HCT116 (cell line): ENCODE data around the gene TTLL11. TPM values are rescaled to one million over a fixed set of nuclear protein-coding genes. Genes with fewer than 3 reads are reported as not detected.

Experiments used
- ATAC-seq: fragments of 200-7000 bp; cut with Tn5 transposase; 2 replicates; pipeline ENCODE4 v1.9.1; 2020; ENCODE audit warnings: mild to moderate bottlenecking, moderate library complexity
- BruUV-seq: library from RNA; stranded (reverse); fragments of 400-500 nt; replicated peaks from 2 replicates; lab custom pipeline; 2021; lab: Mats Ljungman, UMichigan
- CTCF ChIA-PET: fragments of 300-600 bp; sonication (Branson Sonifier 250); formaldehyde crosslinking; loops from one replicate; lab custom pipeline; 2021; ENCODE audit warnings: antibody characterized with exemption; lab: Charles Lee
- POLR2A ChIA-PET: fragments of 300-600, 350-600 bp; sonication (Branson Sonifier 250); formaldehyde crosslinking; loops from one replicate; lab custom pipeline; 2021; ENCODE audit warnings: antibody characterized with exemption; lab: Charles Lee
- RAD21 ChIA-PET, 2 experiments: fragments of 300-600 bp; sonication (Branson Sonifier 250); formaldehyde crosslinking; loops; one replicate each; lab custom pipeline; 2023; ENCODE audit warnings: low total read pairs in 2 of 2; ENCODE audit not compliant: uncharacterized antibody in 2 of 2, unreplicated experiment in 2 of 2, low non-redundant PET in 1 of 2; lab: Charles Lee
- DNase-seq: peaks from one replicate; pipeline ENCODE4 v3.0.0-alpha.2; 2010; ENCODE audit warnings: low read depth, low spot score
- H2AFZ ChIP-seq: fragments of 200-600 bp; shearing (Covaris generic), sonication (generic); 2 replicates; pipeline ENCODE4 v1.6.1; 2017; ENCODE audit warnings: low read depth, mixed run types, mixed read lengths, antibody characterized with exemption, low read length; ENCODE audit not compliant: poor library complexity, severe bottlenecking
- H3K27ac ChIP-seq: 2 replicates; pipeline ENCODE4 v1.5.1; 2012; ENCODE audit warnings: low read depth, low read length
- H3K27me3 ChIP-seq: fragments of 200-600 bp; sonication (generic); 2 replicates; pipeline ENCODE4 v1.6.1; 2016; ENCODE audit warnings: mixed run types, low read length, mixed read lengths; ENCODE audit not compliant: insufficient read depth
- H3K36me3 ChIP-seq, 2 experiments: fragments of 200-500 bp in 1 of 2; fragments of 200-600 bp in 1 of 2; sonication (Bioruptor generic) in 1 of 2; sonication (generic) in 1 of 2; 2 replicates each; pipeline versions ENCODE4 v1.5.1 to v1.6.1; 2014 to 2016; ENCODE audit warnings: low read length in 2 of 2, inconsistent platforms in 1 of 2, mixed read lengths in 1 of 2, mixed run types in 1 of 2; ENCODE audit not compliant: insufficient read depth in 2 of 2, control insufficient read depth in 1 of 2
- H3K4me1 ChIP-seq, 2 experiments: fragments of 200-600 bp in 1 of 2; sonication (generic) in 1 of 2; 2 replicates each; pipeline versions ENCODE4 v1.5.1 to v1.6.1; 2012 to 2017; ENCODE audit warnings: low read length in 2 of 2, inconsistent platforms in 1 of 2, mild to moderate bottlenecking in 1 of 2, mixed read lengths in 1 of 2, mixed run types in 1 of 2, moderate library complexity in 1 of 2; ENCODE audit not compliant: insufficient read depth in 2 of 2, control insufficient read depth in 1 of 2
- H3K4me2 ChIP-seq: fragments of 200-600 bp; sonication (generic); 2 replicates; pipeline ENCODE4 v1.6.1; 2017; ENCODE audit warnings: mixed run types, low read length, mixed read lengths
- H3K4me3 ChIP-seq, 2 experiments: fragments of 200-600 bp in 1 of 2; sonication (generic) in 1 of 2; replicated peaks in 1 of 2; 2 replicates each; pipeline ENCODE4 v1.5.1; 2011 to 2016; ENCODE audit warnings: low read length in 2 of 2, control low read depth in 1 of 2, low read depth in 1 of 2, mild to moderate bottlenecking in 1 of 2, mixed read lengths in 1 of 2, mixed run types in 1 of 2
- H3K79me2 ChIP-seq: fragments of 200-600 bp; sonication (generic); 2 replicates; pipeline ENCODE4 v1.6.1; 2017; ENCODE audit warnings: mild to moderate bottlenecking, mixed run types, low read length, moderate library complexity, mixed read lengths; ENCODE audit not compliant: insufficient read depth
- H3K9ac ChIP-seq: fragments of 200-600 bp; sonication (generic); 2 replicates; pipeline ENCODE4 v1.6.1; 2016; ENCODE audit warnings: low read length, mixed read lengths
- H3K9me2 ChIP-seq: fragments of 200-600 bp; sonication (generic), shearing (Covaris generic); 2 replicates; pipeline ENCODE4 v1.6.1; 2017; ENCODE audit warnings: mixed run types, mild to moderate bottlenecking, moderate library complexity; ENCODE audit not compliant: insufficient read depth
- H3K9me3 ChIP-seq, 2 experiments: fragments of 200-500 bp in 1 of 2; fragments of 200-600 bp in 1 of 2; sonication (Bioruptor generic) in 1 of 2; sonication (generic) in 1 of 2; 2 replicates each; pipeline ENCODE4 v1.6.1; 2014 to 2017; ENCODE audit warnings: low read length in 2 of 2, mixed read lengths in 2 of 2, inconsistent platforms in 1 of 2, low read depth in 1 of 2, mild to moderate bottlenecking in 1 of 2, mixed run types in 1 of 2, moderate library complexity in 1 of 2; ENCODE audit not compliant: control insufficient read depth in 1 of 2, insufficient read depth in 1 of 2
- H4K20me1 ChIP-seq: fragments of 200-600 bp; sonication (generic), shearing (Covaris generic); 2 replicates; pipeline ENCODE4 v1.6.1; 2017; ENCODE audit warnings: mixed run types, mild to moderate bottlenecking, moderate library complexity; ENCODE audit not compliant: insufficient read depth
- CBX3 ChIP-seq: IDR thresholded peaks from 2 replicates; pipeline ENCODE4 v1.6.1; 2012; ENCODE audit warnings: low read depth
- ELF1 ChIP-seq: IDR thresholded peaks from 2 replicates; pipeline ENCODE4 v1.6.1; 2012; ENCODE audit warnings: low read depth, borderline replicate concordance
- JUND ChIP-seq: IDR thresholded peaks from 2 replicates; pipeline ENCODE4 v1.6.1; 2012
- RAD21 ChIP-seq: IDR thresholded peaks from 2 replicates; pipeline ENCODE4 v1.6.1; 2012; ENCODE audit warnings: low read depth, mild to moderate bottlenecking
- SIN3A ChIP-seq: IDR thresholded peaks from 2 replicates; pipeline ENCODE4 v1.6.1; 2012; ENCODE audit warnings: low read depth
- SP1 ChIP-seq: IDR thresholded peaks from 2 replicates; pipeline ENCODE4 v1.6.1; 2012; ENCODE audit warnings: low read depth
- SRF ChIP-seq: IDR thresholded peaks from 2 replicates; pipeline ENCODE4 v1.6.1; 2012; ENCODE audit warnings: low read depth
- YY1 ChIP-seq: IDR thresholded peaks from 2 replicates; pipeline ENCODE4 v1.6.1; 2011; ENCODE audit warnings: low read length, low read depth, moderate library complexity, mild to moderate bottlenecking; ENCODE audit not compliant: insufficient replicate concordance; ENCODE audit errors: extremely low read depth
- intact Hi-C: fragments of 100-400 bp; cut with micrococcal nuclease; formaldehyde crosslinking; loops from 2 replicates; pipeline ENCODE4 v1.10.0; 2022
- total RNA-seq: library from RNA; stranded (reverse); gene quantifications from one replicate; pipeline ENCODE4 v1.2.1, GENCODE V29; 2021; ENCODE audit not compliant: unreplicated experiment
- TF ChIP-seq, protein P1 (sequence below): IDR thresholded peaks from 2 replicates; pipeline ENCODE4 v1.6.1; 2012
- TF ChIP-seq, protein P2 (sequence below), 3 experiments: fragments of 200-600 bp in 1 of 3; sonication (generic) in 1 of 3; IDR thresholded peaks in 2 of 3; conservative IDR thresholded peaks in 1 of 3; 2 replicates each; pipeline ENCODE4 v1.5.1; 2012 to 2017; ENCODE audit warnings: low read depth in 2 of 3, low read length in 2 of 3, antibody characterized with exemption in 1 of 3, borderline replicate concordance in 1 of 3, control low read depth in 1 of 3, mild to moderate bottlenecking in 1 of 3, mixed read lengths in 1 of 3, mixed run types in 1 of 3, moderate library complexity in 1 of 3; ENCODE audit not compliant: insufficient read depth in 1 of 3
- TF ChIP-seq, protein P3 (sequence below): IDR thresholded peaks from 2 replicates; pipeline ENCODE4 v1.6.1; 2012

TTLL11 gene
- total RNA-seq, 1 experiment from 2014 or later: 2.2 TPM

DNA sequence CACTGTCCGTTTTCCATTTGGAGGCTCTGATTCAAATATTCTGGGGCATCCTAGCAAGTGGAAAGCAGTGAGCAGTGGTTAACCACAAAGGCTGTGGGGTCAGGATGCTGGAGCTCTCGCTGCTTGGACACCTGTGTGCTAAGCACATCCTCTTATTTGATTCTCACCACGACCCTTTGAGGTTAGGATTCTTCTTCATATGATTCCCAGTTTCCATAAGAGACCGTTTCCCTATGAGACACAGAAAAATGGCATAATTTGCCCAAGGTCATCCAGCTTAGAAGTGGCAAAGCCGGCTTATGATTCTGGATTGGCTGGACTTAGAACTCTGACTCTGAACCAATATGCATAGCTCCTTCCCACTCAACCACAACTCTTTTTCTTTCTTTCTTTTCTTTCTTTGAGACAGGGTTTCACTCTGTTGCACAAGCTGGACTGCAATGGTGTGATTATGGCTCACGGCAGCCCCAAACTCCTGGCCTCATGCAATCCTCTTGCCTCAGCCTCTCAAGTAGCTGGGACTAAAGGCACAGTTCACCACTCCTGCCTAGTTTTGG, 207.7 kb downstream of the TTLL11 start:
- no peak overlapping the region for H3K27ac ChIP-seq
- H3K4me1 ChIP-seq: peaks cover 0 to 12% of the 10 kb centered on the region in 2 experiments; a peak in 2 of 4 replicates
- H3K9me2 ChIP-seq: no peaks in the 10 kb centered on the region
- TF ChIP-seq, protein P1, sequence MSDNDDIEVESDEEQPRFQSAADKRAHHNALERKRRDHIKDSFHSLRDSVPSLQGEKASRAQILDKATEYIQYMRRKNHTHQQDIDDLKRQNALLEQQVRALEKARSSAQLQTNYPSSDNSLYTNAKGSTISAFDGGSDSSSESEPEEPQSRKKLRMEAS: no peak
- TF ChIP-seq CBX3 (no peak), SRF (no peak), JUND (no peak)
- TF ChIP-seq, protein P2, sequence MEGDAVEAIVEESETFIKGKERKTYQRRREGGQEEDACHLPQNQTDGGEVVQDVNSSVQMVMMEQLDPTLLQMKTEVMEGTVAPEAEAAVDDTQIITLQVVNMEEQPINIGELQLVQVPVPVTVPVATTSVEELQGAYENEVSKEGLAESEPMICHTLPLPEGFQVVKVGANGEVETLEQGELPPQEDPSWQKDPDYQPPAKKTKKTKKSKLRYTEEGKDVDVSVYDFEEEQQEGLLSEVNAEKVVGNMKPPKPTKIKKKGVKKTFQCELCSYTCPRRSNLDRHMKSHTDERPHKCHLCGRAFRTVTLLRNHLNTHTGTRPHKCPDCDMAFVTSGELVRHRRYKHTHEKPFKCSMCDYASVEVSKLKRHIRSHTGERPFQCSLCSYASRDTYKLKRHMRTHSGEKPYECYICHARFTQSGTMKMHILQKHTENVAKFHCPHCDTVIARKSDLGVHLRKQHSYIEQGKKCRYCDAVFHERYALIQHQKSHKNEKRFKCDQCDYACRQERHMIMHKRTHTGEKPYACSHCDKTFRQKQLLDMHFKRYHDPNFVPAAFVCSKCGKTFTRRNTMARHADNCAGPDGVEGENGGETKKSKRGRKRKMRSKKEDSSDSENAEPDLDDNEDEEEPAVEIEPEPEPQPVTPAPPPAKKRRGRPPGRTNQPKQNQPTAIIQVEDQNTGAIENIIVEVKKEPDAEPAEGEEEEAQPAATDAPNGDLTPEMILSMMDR (IDR thresholded peaks at IDR 0.05 in 2 of 3, conservative IDR thresholded peaks at IDR 0.05 in 1 of 3; ENCODE audit: borderline replicate concordance in 1 of 3, insufficient read depth in 1 of 3, low read depth in 2 of 3, low read length in 2 of 3): no peak
- intact Hi-C loops: no loop called here
- H3K9ac ChIP-seq: no peak overlapping the region
- no TSS peak for BruUV-seq
- DNase-seq: no peak
- no peaks in the 10 kb centered on the region for H3K79me2 ChIP-seq
- H3K4me2 ChIP-seq: no peak overlapping the region
- no peak overlapping the region for H2AFZ ChIP-seq
- H3K4me3 ChIP-seq: no peak overlapping the region
- no peaks in the 10 kb centered on the region for H3K36me3 ChIP-seq
- RAD21 ChIA-PET: no interaction called here
- POLR2A ChIA-PET: no interaction called here
- CTCF ChIA-PET: no interaction called here
- H3K27me3 ChIP-seq: peaks cover 4% of the 10 kb centered on the region; the same call in 1 of the 2 replicates
- no peaks in the 10 kb centered on the region for H3K9me3 ChIP-seq
- ATAC-seq: no peak
- no peaks in the 10 kb centered on the region for H4K20me1 ChIP-seq

DNA sequence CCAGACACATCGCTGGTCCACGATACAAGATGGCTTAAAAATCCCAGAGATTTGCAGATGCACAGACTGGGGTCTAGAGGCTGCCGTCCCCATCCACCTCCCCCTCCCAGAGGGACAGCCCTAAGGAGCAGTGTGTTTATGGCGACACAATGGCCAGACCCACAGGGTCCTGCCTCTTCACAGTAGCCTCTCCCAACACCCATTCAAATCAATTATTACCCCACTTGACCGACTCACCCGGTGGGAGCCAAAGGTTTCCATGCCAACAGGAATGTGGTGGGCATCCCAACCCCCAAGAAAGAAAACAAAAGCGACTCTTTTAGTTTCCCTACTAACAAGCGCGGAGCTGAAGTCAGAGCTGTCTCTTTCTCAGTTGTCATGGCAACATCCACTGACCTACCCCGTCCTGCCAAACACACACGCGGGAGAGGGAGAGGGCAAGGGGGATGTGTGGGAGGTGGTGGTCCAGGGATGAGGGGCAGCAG, 209.0 kb downstream of the TTLL11 start:
- Histone ChIP-seq H2AFZ (no peak overlapping the region), H3K9me3 (no peaks in the 10 kb centered on the region), H3K4me2 (no peak overlapping the region), H3K79me2 (no peaks in the 10 kb centered on the region), H3K27ac (no peak overlapping the region), H4K20me1 (no peaks in the 10 kb centered on the region), H3K9ac (no peak overlapping the region), H3K9me2 (no peaks in the 10 kb centered on the region), H3K36me3 (no peaks in the 10 kb centered on the region), H3K4me1 (peaks cover 0 to 12% of the 10 kb centered on the region in 2 experiments; a peak in 2 of 4 replicates), H3K27me3 (peaks cover 4% of the 10 kb centered on the region; the same call in 1 of the 2 replicates), H3K4me3 (no peak overlapping the region)
- ChIA-PET CTCF (no interaction called here), RAD21 (no interaction called here), POLR2A (no interaction called here)
- BruUV-seq: no TSS peak
- intact Hi-C loops: no loop called here
- DNase-seq: no peak
- ATAC-seq: no peak
- TF ChIP-seq JUND (no peak), ELF1 (no peak), RAD21 (no peak), YY1 (no peak), SIN3A (no peak), CBX3 (no peak), SP1 (no peak)
- TF ChIP-seq, protein P2 (IDR thresholded peaks at IDR 0.05 in 2 of 3, conservative IDR thresholded peaks at IDR 0.05 in 1 of 3; ENCODE audit: borderline replicate concordance in 1 of 3, insufficient read depth in 1 of 3, low read depth in 2 of 3, low read length in 2 of 3): no peak
- TF ChIP-seq, protein P3, sequence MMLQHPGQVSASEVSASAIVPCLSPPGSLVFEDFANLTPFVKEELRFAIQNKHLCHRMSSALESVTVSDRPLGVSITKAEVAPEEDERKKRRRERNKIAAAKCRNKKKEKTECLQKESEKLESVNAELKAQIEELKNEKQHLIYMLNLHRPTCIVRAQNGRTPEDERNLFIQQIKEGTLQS: no peak
